Skin of body (tissue), 2 donors: ENCODE results near the gene RSAD1. TPM values are rescaled to one million over a fixed set of nuclear protein-coding genes. Genes with fewer than 3 reads are reported as not detected.

Experiments used
- DNase-seq: peaks from one replicate; lab custom pipeline; 2025; lab: John Stamatoyannopoulos, UW
- total RNA-seq: library from RNA; depleted of rRNA; stranded (reverse); fragments of >200 nt; gene quantifications from one replicate; pipeline ENCODE4 v1.2.3, GENCODE V29; 2014

RSAD1 gene
- total RNA-seq, 1 donor from 2014 or later: 19.4 TPM

DNA sequence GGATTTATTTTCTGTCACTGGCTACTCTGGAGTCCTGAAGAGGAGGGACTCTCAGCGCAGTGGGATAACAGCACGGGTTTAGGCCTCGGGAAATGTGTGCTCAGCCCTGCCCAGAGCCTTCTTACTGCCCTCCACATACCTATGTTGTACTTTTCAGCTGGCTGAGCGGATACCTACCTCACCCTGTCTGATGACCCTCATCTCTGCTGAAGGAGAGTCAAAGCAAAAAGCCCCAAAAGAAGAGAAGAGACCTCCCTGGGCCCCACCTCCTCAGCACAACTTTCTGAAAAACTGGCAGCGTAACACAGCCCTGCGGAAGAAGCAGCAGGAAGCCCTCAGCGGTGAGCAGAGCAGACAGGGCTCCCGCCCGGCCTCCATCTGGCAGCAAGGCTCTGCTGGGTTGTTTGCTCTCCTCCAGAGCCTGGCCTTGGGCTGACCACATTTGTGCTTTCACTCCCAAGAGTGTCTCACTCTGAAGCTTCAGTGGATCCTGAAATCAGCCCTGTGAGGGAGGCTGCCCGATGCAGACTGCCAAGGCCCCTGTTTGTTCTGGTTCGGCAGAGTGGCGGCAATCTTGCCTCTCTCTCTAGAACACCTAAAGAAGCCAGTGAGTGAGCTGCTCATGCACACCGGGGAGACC is 39.8 kb downstream of the RSAD1 start:
- DNase-seq: no peak

DNA sequence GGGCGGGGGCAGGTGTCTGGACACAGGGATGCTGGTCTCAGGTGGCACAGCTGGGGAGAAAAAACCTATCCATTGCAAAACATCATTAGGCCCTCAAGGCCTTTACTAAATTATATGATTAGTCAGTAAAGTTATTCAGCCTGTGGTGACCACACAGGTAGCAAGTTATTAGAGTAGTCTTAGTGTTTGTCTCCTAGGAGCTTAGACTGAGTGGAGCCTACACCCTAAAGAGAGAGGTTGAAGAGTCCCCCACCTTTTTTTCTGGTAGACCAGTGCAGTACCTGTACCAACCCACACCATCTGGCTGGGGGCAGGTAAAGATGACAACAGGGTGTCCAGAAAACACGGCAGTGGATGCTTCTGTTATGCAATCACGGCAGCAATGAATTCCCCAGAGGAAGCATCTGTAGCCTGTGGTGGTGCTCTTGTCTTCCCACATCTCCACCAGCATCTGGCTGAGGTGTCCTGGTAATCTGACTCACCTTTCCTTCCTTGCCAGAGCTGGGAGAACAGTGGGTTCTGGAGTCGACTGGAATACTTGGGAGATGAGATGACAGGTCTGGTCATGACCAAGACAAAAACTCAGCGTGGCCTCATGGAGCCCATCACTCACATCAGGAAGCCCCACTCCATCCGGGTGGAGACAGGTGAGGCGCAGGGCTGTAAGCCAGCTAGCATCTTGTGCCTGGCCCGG is 40.6 kb downstream of the RSAD1 start:
- no peak for DNase-seq

DNA sequence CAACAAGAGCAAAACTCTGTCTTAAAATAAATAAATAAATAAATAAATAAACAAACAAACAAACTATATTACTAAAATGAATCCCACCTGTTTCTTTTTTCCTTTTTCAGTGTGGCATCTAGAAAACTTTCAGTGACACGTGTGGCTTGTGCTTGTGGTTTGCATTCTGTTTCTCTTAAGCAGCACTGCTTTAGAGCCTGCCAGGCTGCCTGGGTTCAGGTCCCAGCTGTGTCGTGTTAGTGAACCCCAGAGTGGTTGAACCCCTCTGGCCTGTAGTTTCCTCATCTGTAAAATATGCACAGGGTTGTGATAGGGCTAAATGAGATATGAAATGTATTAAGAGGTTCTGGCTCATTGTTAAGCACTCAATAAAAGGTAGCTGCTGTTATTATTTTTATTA is 41.8 kb downstream of the RSAD1 start:
- no peak for DNase-seq

DNA sequence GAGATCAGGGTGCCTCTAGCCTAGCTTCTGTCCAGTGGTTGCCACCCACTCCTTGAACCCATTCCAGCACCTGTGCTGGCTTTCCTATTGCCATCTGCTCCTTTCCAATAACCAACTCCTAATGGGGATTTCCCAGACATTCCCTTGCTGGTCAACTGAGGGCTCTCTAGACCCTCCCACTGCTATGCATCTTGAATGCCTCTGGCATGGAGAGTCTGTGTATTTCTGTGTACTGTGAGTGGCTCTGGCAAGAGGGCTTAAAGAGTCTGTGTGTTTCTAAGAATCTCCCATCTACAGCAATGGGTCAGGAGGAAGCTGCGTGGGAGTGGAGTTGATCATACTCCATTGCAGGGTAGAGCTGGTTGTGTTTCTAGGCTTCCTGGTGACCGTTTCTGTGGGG is 42.9 kb downstream of the RSAD1 start:
- DNase-seq: no peak

GRCh38 chr17:50522766-50523165 is 44.1 kb downstream of the RSAD1 start:
- DNase-seq: no peak

DNA sequence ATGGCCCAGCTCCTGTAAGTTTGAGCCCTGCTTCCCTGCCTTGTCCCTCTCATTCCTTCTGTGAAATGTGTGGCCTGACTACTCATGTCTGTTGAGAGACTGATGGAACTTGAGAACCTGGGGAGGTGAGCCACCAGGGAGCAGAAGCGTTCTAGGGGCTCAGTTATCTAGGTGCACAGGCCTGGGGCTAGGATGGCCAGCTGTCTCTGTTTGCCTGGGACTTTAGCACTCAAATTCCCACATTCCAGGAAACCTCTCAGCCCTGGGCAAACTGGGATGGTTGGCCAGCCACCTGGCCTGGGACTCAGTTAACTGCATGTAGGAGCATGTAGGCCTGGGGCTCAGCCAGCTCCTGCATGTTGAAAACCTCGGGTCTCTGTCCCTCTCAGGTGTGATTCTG is 44.5 kb downstream of the RSAD1 start:
- no peak for DNase-seq

- DNase-seq: no peak
These were observed 46.2 kb downstream of the RSAD1 start for GRCh38 chr17:50524838-50525237.

- DNase-seq: no peak
These were observed 48.6 kb downstream of the RSAD1 start for GRCh38 chr17:50527155-50527762.

- DNase-seq: no peak
These were observed 49.4 kb downstream of the RSAD1 start for GRCh38 chr17:50527949-50528474.

- DNase-seq: no peak
These were observed 51.2 kb downstream of the RSAD1 start for GRCh38 chr17:50529849-50530248.

DNA sequence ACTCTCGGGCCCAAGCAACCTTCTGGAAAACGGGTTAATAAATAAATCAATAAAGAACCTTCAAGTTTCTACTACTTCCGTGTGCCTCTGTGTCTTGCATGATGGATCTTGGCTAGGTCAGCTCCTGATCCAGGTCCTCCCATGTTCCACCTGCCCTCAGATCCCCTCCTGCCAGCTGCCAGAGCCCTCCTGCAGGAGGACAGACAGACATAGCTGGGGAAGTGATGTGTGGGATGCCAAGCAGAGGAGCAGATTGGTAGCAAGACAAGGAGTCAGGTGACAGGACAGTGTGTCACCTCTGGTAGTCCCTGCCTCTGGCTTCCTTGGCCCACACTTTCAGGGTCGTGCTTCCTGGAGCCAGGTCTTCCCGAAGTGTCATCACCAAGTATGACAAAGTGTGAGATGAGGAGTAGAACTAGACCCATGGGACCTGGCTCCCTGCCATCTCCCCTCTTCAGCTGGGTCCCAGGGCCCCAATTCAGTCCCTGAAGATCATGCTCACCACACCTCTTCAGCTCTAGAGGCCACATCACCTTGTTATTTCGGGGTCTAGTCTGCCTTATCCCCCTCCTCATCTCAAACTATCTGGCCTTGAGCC is 52.9 kb downstream of the RSAD1 start:
- DNase-seq: no peak

DNA sequence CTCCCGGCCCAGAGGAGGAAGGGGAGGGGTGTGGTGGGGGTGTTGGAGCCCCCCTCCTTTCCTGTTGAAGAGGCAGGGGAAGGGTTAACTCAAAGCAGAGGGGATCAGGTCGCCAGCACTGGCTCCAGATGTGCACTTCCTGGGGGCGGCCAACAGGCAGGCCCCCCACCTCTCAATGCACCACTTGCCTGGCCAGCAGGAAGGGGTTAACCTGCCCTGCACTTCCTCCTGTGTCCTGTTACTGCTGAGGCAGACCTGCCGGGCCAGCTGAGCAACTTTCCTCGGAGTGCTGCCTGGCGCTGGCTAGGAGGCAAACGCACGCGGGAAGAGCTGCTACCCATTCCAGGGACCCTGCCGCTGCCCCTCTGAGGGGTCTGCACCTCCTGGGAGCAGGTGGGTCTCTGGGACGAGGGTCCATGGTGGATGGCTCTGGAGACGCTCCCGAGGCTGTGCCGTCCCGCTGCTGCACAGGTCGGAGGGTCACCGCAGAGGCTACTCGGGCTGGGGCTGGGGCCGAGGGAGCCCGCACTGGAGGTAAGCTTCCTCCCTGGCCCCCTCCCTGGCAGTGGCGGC is 53.9 kb downstream of the RSAD1 start, which contains the start of gene EPN3:
Gene EPN3 (plus strand): TSS at position 284 of the 573 bp plus-strand sequence. CDS start 3,822 bp downstream, outside the sequence.
- no peak for DNase-seq

DNA sequence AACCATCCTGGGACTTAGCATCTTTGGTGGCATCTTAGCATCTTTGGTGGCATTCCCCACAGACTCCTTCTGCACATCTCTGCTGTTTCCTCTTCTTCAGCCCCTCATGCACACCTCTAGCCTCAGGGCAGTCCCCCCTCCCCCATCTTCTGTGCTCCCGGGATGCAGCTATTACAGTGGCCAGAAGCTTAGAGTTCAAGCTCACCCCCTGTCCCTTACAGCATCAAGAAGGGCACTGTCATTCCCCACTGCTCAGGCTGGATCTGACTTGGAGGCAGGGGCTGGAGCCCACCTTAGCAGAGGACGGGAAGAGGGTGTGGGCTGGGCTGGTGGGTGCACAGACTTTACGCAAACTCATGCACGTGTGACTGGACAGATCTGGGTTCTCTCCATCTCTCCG is 54.5 kb downstream of the RSAD1 start:
- DNase-seq: no peak

- no peak for DNase-seq
These were observed 55.1 kb downstream of the RSAD1 start for GRCh38 chr17:50533720-50534148.

DNA sequence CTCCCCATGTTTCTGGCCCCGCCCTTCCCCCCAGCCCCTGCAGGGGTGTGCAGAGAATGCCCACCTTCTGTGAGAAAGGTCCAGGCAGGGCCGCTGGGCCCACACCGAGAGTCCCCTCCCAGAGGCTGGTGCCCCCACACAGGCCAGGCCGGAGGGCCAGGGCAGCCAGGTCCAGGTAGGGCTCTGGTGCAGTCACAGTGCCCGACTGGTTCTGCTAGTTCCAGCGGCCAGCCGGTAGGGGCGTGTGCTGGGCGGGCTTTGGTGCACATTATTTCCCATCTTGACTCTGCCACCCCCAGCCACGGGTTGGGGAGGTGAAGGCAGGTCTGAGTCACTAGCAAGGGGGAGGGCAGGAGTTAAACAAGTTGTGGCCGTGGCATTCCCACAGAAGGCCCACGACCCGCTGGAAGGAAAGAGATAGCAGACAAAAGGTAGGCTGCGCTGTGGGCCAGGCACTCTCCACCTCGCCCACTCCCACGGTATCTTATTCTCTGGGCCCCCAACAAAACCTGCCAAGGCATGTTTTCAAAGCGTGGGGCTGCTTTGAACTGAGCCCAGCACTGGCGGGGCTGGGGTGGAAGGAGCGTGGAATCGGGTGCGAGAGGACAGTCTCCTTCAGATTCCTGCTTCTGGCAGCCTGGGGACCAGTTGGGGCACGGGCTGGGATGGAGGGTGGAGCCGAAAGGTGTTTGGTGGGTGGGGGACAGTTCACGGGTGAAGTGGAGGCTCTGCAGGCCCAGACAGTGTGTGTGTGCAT is 55.7 kb downstream of the RSAD1 start:
- no peak for DNase-seq

DNA sequence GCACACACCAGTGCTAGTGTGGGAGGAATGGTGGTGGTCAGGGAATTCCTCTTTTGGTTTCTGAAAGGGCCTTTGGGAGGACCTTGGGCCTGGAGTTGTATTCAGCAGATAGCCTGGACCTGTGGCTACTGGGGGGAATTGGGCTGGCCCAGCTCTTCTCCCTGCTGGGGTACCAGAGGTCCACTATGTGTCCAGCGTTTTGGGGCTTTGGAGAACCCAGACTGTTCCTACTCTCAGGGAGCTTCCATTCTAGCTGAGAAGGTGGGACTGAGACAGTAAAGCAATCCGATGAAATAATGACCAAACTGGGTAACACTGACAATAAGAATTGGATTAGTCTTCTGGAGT is 56.3 kb downstream of the RSAD1 start:
- no peak for DNase-seq

- no peak for DNase-seq
These were observed 56.7 kb downstream of the RSAD1 start for GRCh38 chr17:50535407-50535806.
